Activated CD4-positive, alpha-beta T cell treated with anti-CD3 and anti-CD28 coated beads, Interleukin-2, amount 10 ng/mL, durations not matched to agents 7 days and 5 days (primary cell): ENCODE measurements around the gene STK16. TPM values are rescaled to one million over a fixed set of nuclear protein-coding genes. Genes with fewer than 3 reads are reported as not detected.

Experiments
- CTCF ChIA-PET: fragments of 350-600 bp; sonication (Branson Sonifier 250); formaldehyde crosslinking; loops from one replicate; lab custom pipeline; 2021; ENCODE audit warnings: antibody characterized with exemption; lab: Charles Lee
- POLR2A ChIA-PET: fragments of 350-600 bp; sonication (Branson Sonifier 250); formaldehyde crosslinking; loops from one replicate; lab custom pipeline; 2021; ENCODE audit warnings: antibody characterized with exemption; lab: Charles Lee
- DNase-seq: peaks from one replicate; pipeline ENCODE4 v3.0.0-alpha.2; 2020
- H3K27ac Mint-ChIP-seq: one replicate; pipeline ENCODE4 v1.8.0; 2021; ENCODE audit warnings: mild to moderate bottlenecking, moderate library complexity, mixed read lengths
- H3K27me3 Mint-ChIP-seq: one replicate; pipeline ENCODE4 v1.8.0; 2021; ENCODE audit warnings: mixed read lengths
- H3K36me3 Mint-ChIP-seq: one replicate; pipeline ENCODE4 v1.8.0; 2021; ENCODE audit warnings: low read depth, mixed read lengths
- H3K4me1 Mint-ChIP-seq: one replicate; pipeline ENCODE4 v1.8.0; 2021; ENCODE audit warnings: mixed read lengths
- H3K4me3 Mint-ChIP-seq: one replicate; pipeline ENCODE4 v1.8.0; 2021; ENCODE audit warnings: mild to moderate bottlenecking, moderate library complexity, mixed read lengths
- H3K9me3 Mint-ChIP-seq: one replicate; pipeline ENCODE4 v1.8.0; 2021; ENCODE audit warnings: mixed read lengths
- total RNA-seq, 2 experiments: library from RNA; stranded (reverse); gene quantifications; one replicate each; pipeline ENCODE4 v1.2.3, GENCODE V29; 2021

Gene STK16
- total RNA-seq, 2 experiments from 2014 or later = 33.0 to 33.5 TPM

GRCh38 chr2:219228911-219229304 lies 16.4 kb upstream of the STK16 start:
- Mint-ChIP-seq H3K27ac (peak overlapping the region; percentile 83), H3K36me3 (peaks cover 64% of the 10 kb centered on the region), H3K4me1 (peaks cover 60% of the 10 kb centered on the region), H3K4me3 (peak overlapping the region; percentile 98), H3K27me3 (no peaks in the 10 kb centered on the region), H3K9me3 (no peaks in the 10 kb centered on the region)
- no peak for DNase-seq
- ChIA-PET CTCF (interaction anchor here (0.8 to 2.2 kb wide), 6 partner anchors 11 to 160 kb away, joined by 3 to 14 read pairs (median 4); partner anchors contain the start of genes CNPPD1, GLB1L and STK16), POLR2A (interaction anchor here (0.8 to 1.2 kb wide), 4 partner anchors 10 to 23 kb away, joined by 3 read pairs; partner anchors contain the start of genes ABCB6 and ZFAND2B)

- POLR2A ChIA-PET = interaction anchor here (0.8 to 1.2 kb wide), 4 partner anchors 11 to 23 kb away, joined by 3 read pairs; partner anchors contain the start of genes ABCB6 and ZFAND2B
- peak; percentile 100 for DNase-seq
- peaks cover 60% of the 10 kb centered on the region for H3K4me1 Mint-ChIP-seq
- H3K4me3 Mint-ChIP-seq = peak within 1 kb of the TSS; percentile 98
- H3K9me3 Mint-ChIP-seq = no peaks in the 10 kb centered on the region
- H3K27me3 Mint-ChIP-seq = no peaks in the 10 kb centered on the region
- peaks cover 62% of the 10 kb centered on the region for H3K36me3 Mint-ChIP-seq
- CTCF ChIA-PET = interaction anchor here (0.8 to 2.2 kb wide), 9 partner anchors 11 to 159 kb away, joined by 3 to 14 read pairs (median 4); partner anchors contain the start of genes CNPPD1, GLB1L and STK16
- H3K27ac Mint-ChIP-seq = peak within 1 kb of the TSS; percentile 100
Observed at GRCh38 chr2:219229305-219230058, 15.8 kb upstream of the STK16 start, which contains the start of the genes ANKZF1 and ATG9A. Gene ANKZF1 (plus strand): TSS chr2:219229806. CDS start chr2:219230258, 452 bp downstream. Gene ATG9A (minus strand): TSS chr2:219229636. CDS start chr2:219228024, 1,612 bp downstream.

- peaks cover 60% of the 10 kb centered on the region for H3K36me3 Mint-ChIP-seq
- peak overlapping the region; percentile 98 for H3K4me3 Mint-ChIP-seq
- H3K27me3 Mint-ChIP-seq = no peaks in the 10 kb centered on the region
- CTCF ChIA-PET = interaction anchor here (0.7 to 2.2 kb wide), 9 partner anchors 12 to 159 kb away, joined by 3 to 14 read pairs (median 4); partner anchors contain the start of genes CNPPD1, GLB1L and STK16
- POLR2A ChIA-PET = interaction anchor here (1.2 kb wide), 1 partner anchor 24 kb away, joined by 3 read pairs; the partner anchor contains the start of gene ZFAND2B
- peak overlapping the region; percentile 100 for H3K27ac Mint-ChIP-seq
- H3K9me3 Mint-ChIP-seq = no peaks in the 10 kb centered on the region
- H3K4me1 Mint-ChIP-seq = peaks cover 60% of the 10 kb centered on the region
- DNase-seq = peak; percentile 56
Observed at GRCh38 chr2:219230059-219230540, 15.2 kb upstream of the STK16 start.

GRCh38 chr2:219234331-219234730 lies 10.9 kb upstream of the STK16 start:
- Mint-ChIP-seq H3K27ac (no peak overlapping the region), H3K36me3 (peaks cover 69% of the 10 kb centered on the region), H3K9me3 (no peaks in the 10 kb centered on the region), H3K4me3 (no peak overlapping the region), H3K27me3 (no peaks in the 10 kb centered on the region), H3K4me1 (peaks cover 35% of the 10 kb centered on the region)
- CTCF ChIA-PET = interaction anchor here (1.0 to 2.0 kb wide), 3 partner anchors 11 to 61 kb away, joined by 3 to 6 read pairs (median 4); partner anchors contain the start of genes GLB1L and STK16
- no peak for DNase-seq
- POLR2A ChIA-PET = no interaction called here

- H3K9me3 Mint-ChIP-seq = no peaks in the 10 kb centered on the region
- peak overlapping the region; percentile 59 for H3K27ac Mint-ChIP-seq
- H3K27me3 Mint-ChIP-seq = no peaks in the 10 kb centered on the region
- CTCF ChIA-PET = interaction anchor here (1.1 to 1.2 kb wide), 2 partner anchors 13 to 15 kb away, joined by 3 to 4 read pairs; no protein-coding TSS in a partner anchor
- POLR2A ChIA-PET = no interaction called here
- H3K4me3 Mint-ChIP-seq = peak overlapping the region; percentile 5
- peaks cover 21% of the 10 kb centered on the region for H3K36me3 Mint-ChIP-seq
- peaks cover 45% of the 10 kb centered on the region for H3K4me1 Mint-ChIP-seq
- no peak for DNase-seq
Observed at GRCh38 chr2:219243291-219243761, 2.0 kb upstream of the STK16 start.

GRCh38 chr2:219244789-219245147 lies 511 bp upstream of the STK16 start:
- no peaks in the 10 kb centered on the region for H3K9me3 Mint-ChIP-seq
- DNase-seq = no peak
- peak overlapping the region; percentile 99 for H3K27ac Mint-ChIP-seq
- peak overlapping the region; percentile 99 for H3K4me3 Mint-ChIP-seq
- H3K27me3 Mint-ChIP-seq = no peaks in the 10 kb centered on the region
- peaks cover 34% of the 10 kb centered on the region for H3K36me3 Mint-ChIP-seq
- peaks cover 59% of the 10 kb centered on the region for H3K4me1 Mint-ChIP-seq
- POLR2A ChIA-PET = interaction anchor here (1.0 to 1.4 kb wide), 2 partner anchors 9 to 10 kb away, joined by 4 to 5 read pairs; partner anchors contain the start of gene TUBA4A
- CTCF ChIA-PET = interaction anchor here (0.9 to 2.9 kb wide), 13 partner anchors 10 to 347 kb away, joined by 3 to 15 read pairs (median 4); partner anchors contain the start of genes ABCB6, ANKZF1, ATG9A and TUBA4A

GRCh38 chr2:219245899-219246230 lies 586 bp downstream of the STK16 start:
- Mint-ChIP-seq H3K9me3 (no peaks in the 10 kb centered on the region), H3K27ac (peak overlapping the region; percentile 99), H3K4me3 (peak overlapping the region; percentile 99), H3K4me1 (peaks cover 70% of the 10 kb centered on the region), H3K27me3 (no peaks in the 10 kb centered on the region), H3K36me3 (peaks cover 45% of the 10 kb centered on the region)
- CTCF ChIA-PET = interaction anchor here (0.9 to 2.9 kb wide), 11 partner anchors 9 to 348 kb away, joined by 3 to 15 read pairs (median 5); partner anchors contain the start of genes ANKZF1, ATG9A, TUBA4A and ZFAND2B
- peak; percentile 32 for DNase-seq
- POLR2A ChIA-PET = interaction anchor here (1.4 kb wide), 1 partner anchor 8 kb away, joined by 5 read pairs; the partner anchor contains the start of gene TUBA4A

GRCh38 chr2:219246559-219246958 lies 1.3 kb downstream of the STK16 start:
- Mint-ChIP-seq H3K9me3 (no peaks in the 10 kb centered on the region), H3K4me3 (peak overlapping the region; percentile 99), H3K27ac (peak overlapping the region; percentile 99), H3K27me3 (no peaks in the 10 kb centered on the region), H3K36me3 (peaks cover 52% of the 10 kb centered on the region), H3K4me1 (peaks cover 77% of the 10 kb centered on the region)
- ChIA-PET CTCF (interaction anchor here (1.5 to 2.9 kb wide), 3 partner anchors 8 to 44 kb away, joined by 6 to 15 read pairs (median 14); partner anchors contain the start of genes ANKZF1, ATG9A and TUBA4A), POLR2A (no interaction called here)
- DNase-seq = no peak

- Mint-ChIP-seq H3K9me3 (no peaks in the 10 kb centered on the region), H3K4me1 (peaks cover 86% of the 10 kb centered on the region), H3K4me3 (peak overlapping the region; percentile 99), H3K27me3 (no peaks in the 10 kb centered on the region), H3K36me3 (peaks cover 66% of the 10 kb centered on the region), H3K27ac (peak overlapping the region; percentile 91)
- peak; percentile 73 for DNase-seq
- POLR2A ChIA-PET = interaction anchor here (1.0 kb wide), 1 partner anchor 31 kb away, joined by 6 read pairs; the partner anchor contains the start of gene DNAJB2
- CTCF ChIA-PET = interaction anchor here (0.6 to 9.7 kb wide), 14 partner anchors 8 to 203 kb away, joined by 3 to 99 read pairs (median 4); partner anchors contain the start of genes ABCB6 and DNAJB2
Observed at GRCh38 chr2:219247678-219248642, 2.7 kb downstream of the STK16 start.

- ChIA-PET POLR2A (no interaction called here), CTCF (interaction anchor here (1.0 to 9.7 kb wide), 11 partner anchors 10 to 74 kb away, joined by 3 to 99 read pairs (median 5); partner anchors contain the start of genes ABCB6 and DNAJB2)
- Mint-ChIP-seq H3K27me3 (no peaks in the 10 kb centered on the region), H3K36me3 (peaks cover 66% of the 10 kb centered on the region), H3K27ac (peak overlapping the region; percentile 91), H3K9me3 (no peaks in the 10 kb centered on the region), H3K4me1 (peaks cover 79% of the 10 kb centered on the region), H3K4me3 (peak overlapping the region; percentile 99)
- no peak for DNase-seq
Observed at GRCh38 chr2:219248845-219249202, 3.5 kb downstream of the STK16 start.
